Renal cortex interstitium (tissue), 11 donors: ENCODE measurements around the gene OR11A1. TPM values are rescaled to one million over a fixed set of nuclear protein-coding genes. Genes with fewer than 3 reads are reported as not detected.
"Not testable (repeated sequence)": the region's sequence is repeated elsewhere in the genome, so short reads cannot be mapped to it uniquely, and the experiment has no call there.

Experiments
- DNase-seq, 11 donors: peaks; one replicate each; pipeline ENCODE4 v3.0.0-alpha.2; 2013; ENCODE audit warnings: low read depth in 9 of 11, low spot score in 4 of 11; ENCODE audit errors: extremely low read depth in 1 of 11
- polyA plus RNA-seq, 3 donors: library from polyadenylated mRNA; unstranded; fragments of 120-200 nt; gene quantifications; one replicate each; pipeline ENCODE4 v1.2.1, GENCODE V29; 2013; ENCODE audit not compliant: insufficient read length in 3 of 3

Gene OR11A1
- polyA plus RNA-seq, 3 donors = not detected

DNA sequence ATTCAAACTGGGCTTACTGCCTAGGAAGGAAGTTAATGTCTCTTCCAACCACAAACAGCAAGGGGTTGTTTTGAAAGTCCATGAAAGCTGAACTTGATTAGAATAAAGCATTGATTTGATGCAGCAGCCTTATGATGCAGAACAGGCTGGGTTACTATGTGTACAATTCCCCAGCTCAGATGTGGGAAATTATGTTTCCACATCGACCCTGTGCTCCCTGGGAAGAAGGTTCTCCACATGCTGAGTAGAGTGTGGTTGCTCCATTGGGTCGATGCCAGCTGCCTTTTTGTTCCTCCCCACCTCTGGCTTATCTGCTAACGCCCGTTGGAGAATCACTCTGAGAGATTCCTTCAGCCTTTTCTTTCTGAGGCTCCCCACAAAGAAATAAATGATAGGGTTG, 29.7 kb upstream of the OR11A1 start:
- no peak for DNase-seq

DNA sequence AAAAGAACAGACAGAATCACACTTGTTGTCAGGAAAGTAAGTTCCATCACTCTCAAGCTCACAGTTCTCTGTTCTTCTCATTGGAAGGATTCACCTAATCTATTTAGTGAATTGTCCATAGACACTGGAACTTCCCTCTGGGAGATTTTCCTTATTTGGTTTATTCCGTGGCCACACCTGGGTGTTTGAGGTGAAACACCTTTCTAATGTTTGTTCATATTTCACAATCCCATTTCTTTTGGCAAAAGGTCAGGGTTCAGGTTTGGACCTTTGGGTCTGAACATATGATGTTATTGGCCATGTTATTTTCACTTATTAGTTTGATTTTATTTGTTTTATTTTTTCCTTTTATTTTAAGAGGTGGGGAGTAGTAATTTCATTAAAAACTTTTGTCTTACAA, 26.9 kb upstream of the OR11A1 start:
- no peak for DNase-seq

- no peak for DNase-seq
Measured at GRCh38 chr6:29483186-29483585, 26.3 kb upstream of the OR11A1 start.

DNA sequence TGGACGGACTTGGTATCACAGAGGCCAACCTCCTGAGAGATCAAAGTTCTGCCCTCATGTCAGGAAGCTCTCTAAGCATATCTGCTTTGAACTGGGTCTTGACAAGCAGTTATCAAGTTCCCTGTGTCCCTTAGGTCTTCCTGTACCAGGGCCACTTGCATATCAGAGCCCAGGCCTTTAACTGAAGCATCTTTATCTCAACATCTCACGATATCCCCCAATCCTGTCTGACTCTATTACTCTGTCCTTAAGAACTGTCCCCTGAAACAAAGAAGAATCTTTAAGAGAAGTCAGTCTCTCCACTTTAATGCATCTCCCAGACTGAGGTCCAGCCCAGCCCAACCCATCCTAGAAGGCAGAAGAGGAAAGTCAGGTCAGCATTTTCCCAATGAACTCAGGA, 22.7 kb upstream of the OR11A1 start:
- no peak for DNase-seq

GRCh38 chr6:29478740-29479139, 21.9 kb upstream of the OR11A1 start:
- DNase-seq = no peak

DNA sequence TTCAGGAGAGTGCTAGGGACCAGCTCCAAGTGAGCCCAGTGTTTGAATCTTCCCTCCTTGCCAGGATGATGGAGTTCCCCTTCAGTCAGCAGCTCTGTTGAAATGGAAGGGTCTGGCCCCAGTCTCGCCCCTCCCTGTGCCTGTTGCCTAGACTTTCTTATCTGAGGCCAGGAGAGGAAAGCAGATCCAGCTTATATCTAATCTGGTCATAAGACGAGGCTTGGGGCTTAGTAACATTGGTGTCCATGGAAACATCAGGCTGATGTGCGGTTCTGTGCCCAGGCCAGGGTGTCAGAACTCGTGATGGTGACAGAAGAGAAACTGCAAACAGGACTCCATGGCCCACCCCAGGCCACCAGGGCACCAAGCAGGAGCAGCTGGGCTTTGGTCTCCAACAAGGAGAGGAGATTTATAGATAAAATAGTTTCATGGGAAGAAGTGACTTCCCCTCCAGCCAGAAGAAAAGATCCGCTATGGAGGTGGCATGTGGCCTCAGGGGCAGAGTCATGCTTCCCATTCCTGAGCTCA, 21.1 kb upstream of the OR11A1 start:
- no peak for DNase-seq

- DNase-seq = no peak
Measured at GRCh38 chr6:29474996-29475395, 18.1 kb upstream of the OR11A1 start.

GRCh38 chr6:29466241-29466640, 9.4 kb upstream of the OR11A1 start:
- no peak for DNase-seq

DNA sequence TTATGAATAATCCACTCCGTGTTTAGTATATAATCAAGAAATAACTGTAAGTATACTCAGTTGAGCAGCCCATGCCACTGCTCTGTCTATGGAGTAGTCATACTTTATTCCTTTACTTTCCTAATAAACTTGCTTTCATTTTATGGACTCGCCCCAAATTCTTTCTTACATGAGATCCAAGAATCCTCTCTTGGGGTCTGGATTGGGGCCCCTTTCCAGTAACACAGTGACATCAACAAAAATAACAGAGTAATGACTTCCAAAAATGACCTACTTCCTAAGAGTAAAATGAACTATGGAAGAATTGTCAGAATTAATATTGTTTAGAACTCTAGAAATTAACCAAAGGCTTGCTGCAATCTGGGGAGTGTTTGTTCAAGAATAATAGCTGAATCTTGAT, 8.9 kb upstream of the OR11A1 start:
- DNase-seq = no peak

- DNase-seq = no peak
Measured at GRCh38 chr6:29465279-29465678, 8.4 kb upstream of the OR11A1 start.

DNA sequence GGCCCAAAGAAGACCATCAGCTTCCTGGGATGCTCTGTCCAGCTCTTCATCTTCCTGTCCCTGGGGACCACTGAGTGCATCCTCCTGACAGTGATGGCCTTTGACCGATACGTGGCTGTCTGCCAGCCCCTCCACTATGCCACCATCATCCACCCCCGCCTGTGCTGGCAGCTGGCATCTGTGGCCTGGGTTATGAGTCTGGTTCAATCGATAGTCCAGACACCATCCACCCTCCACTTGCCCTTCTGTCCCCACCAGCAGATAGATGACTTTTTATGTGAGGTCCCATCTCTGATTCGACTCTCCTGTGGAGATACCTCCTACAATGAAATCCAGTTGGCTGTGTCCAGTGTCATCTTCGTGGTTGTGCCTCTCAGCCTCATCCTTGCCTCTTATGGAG, 5.2 kb upstream of the OR11A1 start:
- DNase-seq = no peak

DNA sequence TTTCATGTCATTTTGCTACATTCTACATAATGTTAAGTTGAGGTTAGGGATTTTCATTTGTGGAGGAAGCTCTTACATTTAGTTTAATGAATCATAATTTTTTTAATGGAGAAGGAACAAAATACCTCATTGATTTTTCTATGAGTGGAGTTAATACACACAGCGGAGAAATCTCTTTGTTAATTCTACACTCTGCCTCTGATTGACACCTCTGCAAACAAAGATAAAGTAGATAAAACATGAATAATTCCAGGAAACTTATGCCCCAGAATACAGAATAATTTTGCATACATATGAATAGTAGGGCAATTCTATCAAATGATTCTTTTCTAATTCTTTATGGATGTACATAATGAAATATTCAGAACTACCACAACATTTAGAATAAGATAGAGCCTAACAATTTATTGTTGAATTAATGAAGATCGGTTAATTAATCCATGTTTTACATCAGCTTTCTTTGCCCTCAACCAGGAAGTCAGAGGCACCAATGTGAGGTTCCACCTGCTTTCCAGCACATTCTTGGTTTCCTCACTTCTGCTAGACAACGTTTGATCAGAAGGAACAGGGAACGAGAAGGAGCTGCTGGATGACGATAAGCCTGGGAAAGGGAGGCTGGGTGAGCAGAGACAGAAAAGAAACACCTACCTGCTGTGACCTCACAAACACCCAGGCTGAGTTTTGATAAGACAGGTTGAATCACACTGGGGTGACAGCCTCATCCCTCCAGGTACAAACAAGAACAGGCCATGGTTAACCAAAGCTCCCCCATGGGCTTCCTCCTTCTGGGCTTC, 4.3 kb upstream of the OR11A1 start:
- DNase-seq = no peak

- no peak for DNase-seq
Measured at GRCh38 chr6:29451471-29452193, 5.2 kb downstream of the OR11A1 start.

DNA sequence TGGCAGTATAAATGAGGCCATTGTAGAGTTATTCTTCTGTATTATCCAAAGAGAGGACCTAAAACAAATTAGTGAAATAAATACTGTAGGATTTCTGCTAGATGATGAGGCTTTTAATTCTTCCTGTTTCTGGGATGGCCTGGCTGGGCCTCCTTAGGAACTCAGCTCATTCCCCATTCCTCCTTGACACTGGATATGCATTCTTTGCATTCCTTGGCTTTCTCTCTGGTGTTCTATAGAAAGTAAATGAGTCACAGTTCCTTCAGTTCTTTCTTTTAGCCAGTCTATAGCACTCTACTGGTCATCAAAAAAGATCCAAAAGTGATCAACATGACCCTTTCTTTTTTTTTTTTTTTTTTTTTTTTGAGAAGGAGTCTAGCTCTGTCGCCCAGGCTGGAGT, 9.2 kb downstream of the OR11A1 start:
- DNase-seq = no peak

GRCh38 chr6:29444031-29444430, 12.8 kb downstream of the OR11A1 start:
- DNase-seq = not testable (repeated sequence)

DNA sequence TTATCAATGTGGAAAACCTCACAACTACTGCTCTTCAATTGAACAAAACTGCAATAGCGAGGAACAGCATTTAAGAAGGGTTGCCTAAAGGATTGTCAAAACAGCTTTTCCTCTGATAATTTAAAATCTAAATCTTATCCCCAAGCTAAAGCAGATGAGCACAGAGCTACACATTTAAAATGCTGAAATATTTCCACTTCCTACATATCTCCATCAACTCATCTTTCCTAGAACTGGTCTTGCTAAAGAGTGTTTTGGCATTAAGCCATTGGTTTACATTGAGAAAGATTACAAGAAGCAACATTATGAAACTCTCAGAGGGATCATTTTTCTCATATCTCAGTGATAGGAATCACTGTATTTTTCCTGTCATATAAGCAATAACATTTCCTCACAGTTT, 14.2 kb downstream of the OR11A1 start:
- DNase-seq = no peak

DNA sequence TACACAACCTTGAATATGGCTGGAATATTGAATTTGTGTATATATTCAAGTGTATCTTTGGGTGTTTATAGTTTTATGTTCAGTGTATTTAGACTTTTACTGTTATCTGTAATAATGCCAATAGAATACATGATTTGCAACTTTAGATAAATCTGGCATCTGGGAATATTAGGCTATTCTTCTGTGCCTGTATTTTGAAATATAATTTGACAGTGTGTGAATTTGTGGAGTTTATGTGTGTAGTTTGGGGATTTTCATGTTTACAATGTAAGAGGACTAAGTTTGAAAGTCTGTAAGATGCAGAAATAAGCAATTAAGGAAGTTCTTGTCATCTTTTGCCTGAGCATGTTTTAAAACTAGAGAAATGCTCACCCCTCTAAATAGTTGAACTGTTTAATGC, 17.9 kb downstream of the OR11A1 start, which contains the start of gene OR10C1:
TSS of gene OR10C1 (plus strand) at position 301 of the 400 bp plus-strand sequence. CDS start 710 bp downstream, outside the sequence.
- DNase-seq = no peak

- DNase-seq = not testable (repeated sequence)
Measured at GRCh38 chr6:29436730-29437129, 20.1 kb downstream of the OR11A1 start.

DNA sequence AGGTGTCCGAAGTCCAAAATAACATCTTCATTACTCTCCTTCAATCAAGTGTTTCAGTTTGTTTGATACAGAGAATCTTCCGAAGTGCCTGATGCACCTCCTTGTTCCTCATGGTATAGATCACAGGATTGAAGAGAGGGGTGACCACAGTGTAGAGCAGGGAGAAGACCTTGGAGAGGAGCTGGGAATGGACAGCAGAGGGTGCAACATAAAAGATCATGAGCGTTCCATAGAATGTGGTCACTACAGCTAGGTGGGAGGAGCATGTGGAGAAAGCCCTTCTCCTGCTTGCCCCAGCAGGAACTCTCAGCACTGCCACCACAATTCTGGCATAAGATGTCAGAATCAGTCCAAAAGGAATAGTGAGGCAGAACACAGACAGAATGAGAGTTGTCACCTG, 30.2 kb downstream of the OR11A1 start:
- no peak for DNase-seq

DNA sequence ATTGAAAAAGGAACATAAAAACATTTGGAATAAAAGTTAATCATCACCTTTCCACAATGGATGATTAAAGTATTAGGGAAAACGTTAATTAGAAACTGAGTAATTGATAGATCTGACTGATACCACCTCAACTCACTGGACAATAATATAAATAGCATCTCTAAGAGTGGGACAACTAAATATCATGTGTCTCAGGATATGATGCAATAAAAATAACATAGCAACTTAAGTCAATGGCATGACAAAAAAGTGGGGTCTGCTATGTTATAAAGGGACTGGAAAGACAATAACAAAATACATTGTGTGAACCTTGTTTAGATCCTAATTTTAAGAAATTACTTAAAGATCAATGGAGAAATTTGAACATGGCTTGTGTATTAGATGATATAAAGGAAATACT, 31.8 kb downstream of the OR11A1 start:
- DNase-seq = no peak
